Stimulated activated CD4-positive, alpha-beta T cell treated with anti-CD3 and anti-CD28 coated beads, Interleukin-2, amount 100 ng/mL, for 24 hours (primary cell): Measurements from ENCODE around the gene SLC7A8.
"Not testable (repeated sequence)": the region's sequence is repeated elsewhere in the genome, so short reads cannot be mapped to it uniquely, and the experiment has no call there.

ENCODE experiments used
- DNase-seq, 2 donors: peaks; one replicate each; pipeline ENCODE4 v3.0.0-alpha.2; 2020

Gene SLC7A8

DNA sequence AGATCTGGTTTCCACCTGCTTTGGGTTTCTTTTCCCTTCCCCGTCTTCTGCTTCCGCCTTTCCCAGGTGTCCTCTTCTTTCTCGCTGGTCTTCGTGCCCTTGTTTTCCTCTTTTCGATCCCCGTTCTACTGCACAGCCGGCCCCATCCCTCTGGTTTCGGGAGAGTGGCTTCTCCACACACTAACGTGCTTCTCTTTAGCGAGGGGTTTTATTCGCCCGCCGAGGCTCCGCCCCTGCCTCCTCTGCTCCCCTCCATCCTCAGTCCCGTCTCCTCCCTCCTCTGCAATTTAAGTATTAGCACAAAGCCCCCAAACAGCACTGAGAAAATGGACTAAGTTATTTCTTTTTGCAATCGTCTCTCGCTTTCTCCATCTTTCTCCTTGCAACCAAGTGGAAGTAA, at the start of gene SLC7A8:
Gene SLC7A8, minus strand, starts transcription at position 182 of the 400 bp plus-strand sequence. CDS start 746 bp downstream, outside the sequence.
- DNase-seq: peak; percentile 33 to 41

DNA sequence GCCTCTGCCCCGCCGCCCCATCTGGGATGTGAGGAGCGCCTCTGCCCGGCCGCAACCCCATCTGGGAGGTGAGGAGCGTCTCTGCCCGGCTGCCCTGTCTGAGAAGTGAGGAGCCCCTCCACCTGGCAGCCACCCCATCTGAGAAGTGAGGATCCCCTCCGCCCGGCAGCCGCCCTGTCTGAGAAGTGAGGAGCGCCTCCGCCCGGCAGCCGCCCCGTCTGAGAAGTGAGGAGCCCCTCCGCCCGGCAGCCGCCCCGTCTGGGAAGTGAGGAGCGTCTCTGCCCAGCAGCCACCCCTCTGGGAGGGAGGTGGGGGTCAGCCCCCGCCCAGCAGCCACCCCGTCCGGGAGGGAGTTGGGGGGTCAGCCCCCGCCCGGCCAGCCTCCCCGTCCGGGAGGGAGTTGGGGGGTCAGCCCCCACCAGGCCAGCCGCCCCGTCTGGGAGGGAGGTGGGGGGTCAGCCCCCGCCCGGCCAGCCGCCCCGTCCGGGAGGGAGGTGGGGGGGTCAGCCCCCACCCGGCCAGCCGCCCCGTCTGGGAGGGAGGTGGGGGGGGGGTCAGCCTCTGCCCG, 48.9 kb upstream of the SLC7A8 start:
- DNase-seq: not testable (repeated sequence)

DNA sequence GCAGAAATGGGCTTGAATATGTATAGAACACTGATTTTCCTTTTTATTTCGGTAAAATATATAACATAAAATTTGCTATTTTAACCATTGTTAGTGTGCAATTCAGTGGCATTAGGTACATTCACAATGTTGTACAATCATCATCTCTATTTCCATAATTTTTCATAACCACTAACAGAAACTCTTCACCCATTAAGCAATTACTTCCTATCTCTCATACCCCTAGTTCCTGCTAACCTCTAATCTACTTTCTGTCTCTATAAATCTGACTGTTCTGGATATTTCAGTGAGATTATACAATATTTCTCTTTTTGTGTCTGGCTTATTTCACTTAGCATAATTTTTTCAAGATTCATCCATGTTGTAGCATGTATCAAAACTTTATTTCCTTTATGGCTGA, 45.4 kb upstream of the SLC7A8 start:
- DNase-seq: no peak

DNA sequence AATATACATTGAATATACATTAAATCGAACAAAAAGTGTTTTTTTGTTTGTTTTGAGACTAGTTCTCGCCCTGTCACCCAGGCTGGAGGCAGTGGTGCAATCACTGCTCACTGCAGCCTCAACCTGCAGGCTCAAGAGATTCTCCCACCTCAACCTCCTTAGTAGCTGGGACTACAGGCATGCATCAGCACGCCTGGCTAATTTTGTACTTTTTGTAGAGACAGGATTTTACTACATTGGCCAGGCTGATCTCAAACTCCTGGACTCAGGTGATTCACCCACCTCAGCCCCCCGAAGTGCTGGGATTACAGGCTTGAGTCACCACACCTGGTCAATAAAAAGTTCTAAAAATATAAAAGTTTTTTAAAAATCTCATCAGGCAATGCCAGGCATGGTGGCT, 44.1 kb upstream of the SLC7A8 start:
- no peak for DNase-seq

DNA sequence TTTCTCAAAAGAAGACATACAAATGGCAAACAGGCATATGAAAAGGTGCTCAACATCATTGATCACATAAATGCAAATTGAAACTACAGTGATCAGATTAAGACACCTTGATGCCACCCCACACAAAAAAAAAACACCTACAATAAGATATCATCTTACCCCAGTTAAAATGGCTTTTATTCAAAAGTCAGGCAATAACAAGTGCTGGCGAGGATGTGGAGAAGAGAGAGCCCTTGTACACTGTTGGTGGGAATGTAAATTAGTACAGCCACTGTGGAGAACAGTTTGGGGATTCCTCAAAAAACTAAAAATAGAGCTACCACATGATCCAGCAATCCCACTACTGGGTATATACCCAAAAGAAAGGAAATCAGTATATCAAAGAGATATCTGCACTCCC, 41.5 kb upstream of the SLC7A8 start:
- DNase-seq: not testable (repeated sequence)

DNA sequence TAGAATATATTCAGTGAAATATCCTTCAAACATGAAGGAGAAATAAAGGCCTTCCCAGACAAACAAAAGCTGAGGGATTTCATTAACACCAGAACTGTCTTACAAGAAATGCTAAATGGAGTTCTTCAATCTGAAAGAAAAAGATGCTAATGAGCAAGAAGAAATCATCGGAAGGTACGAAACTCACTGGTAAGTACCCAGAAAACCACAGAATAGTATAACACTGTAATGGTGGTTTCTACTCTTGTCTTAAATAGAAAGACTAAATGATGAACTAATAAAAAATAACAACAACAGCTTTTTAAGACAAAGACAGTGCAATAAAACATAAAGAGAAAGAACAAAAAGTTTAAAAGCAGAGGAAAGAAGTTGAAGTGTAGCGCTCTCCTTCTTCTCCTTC, 35.6 kb upstream of the SLC7A8 start:
- no peak for DNase-seq

DNA sequence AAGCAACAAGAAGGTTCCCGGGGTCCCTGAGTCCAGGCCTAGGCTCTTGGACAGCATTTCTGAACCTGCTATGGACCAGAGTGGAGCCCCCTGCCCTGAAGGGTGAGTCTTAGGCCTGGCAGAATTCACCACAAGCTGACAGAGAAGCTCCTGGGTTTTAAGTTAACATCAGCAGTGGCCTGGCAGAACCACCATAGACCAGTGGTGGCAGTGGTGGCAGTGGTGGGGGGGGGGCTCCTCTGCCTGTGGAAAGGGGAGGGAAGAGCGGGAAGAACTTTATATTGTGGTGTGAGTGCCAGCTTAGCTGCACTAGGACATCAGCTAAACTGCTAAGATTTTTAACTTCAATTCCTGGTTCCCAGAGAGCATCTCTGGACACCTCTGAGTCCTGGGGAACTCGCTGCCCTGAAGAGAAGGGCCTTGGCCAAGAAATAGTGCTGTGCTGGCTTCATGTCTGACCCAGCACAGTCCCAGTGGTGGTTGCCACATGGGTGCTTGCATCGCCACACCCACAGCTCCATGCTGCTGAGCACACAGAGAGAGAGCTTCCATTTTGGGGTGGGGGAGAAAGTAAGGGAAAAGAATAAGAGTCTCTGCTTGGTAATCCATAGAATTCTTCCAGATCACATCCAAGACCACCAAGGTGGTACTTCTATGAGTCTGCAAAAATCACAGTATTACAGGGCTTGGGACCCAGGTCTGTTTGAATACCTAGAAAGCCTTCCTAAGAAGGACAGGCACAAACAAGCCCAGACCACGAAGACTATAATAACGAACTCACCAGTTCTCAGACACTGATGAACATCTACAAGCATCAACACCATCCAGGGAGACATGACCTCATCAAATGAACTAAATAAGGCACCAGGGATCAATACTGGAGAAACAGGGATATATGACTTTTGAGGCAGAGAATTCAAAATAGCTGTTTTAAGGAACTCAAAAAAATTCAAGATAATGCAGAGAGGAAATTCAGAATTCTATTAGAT, 33.9 kb upstream of the SLC7A8 start:
- DNase-seq: no peak

DNA sequence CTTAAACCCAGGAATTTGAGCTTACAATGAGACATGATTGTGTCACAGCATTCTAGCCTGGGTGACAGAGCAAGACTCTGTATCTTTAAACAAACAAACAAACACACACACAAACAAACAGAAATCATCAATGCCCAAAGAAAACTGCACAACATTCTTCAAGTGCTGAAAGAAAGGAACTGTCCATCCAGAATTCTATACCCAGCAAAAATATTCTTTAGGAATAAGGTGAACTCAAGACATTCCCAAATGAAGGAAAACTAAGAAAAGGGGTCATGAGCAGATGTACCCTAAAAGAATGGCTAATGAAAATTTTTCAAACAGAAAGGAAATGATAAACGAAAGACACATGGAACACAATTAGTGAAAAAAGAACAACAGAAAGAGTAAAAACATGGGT, 32.0 kb upstream of the SLC7A8 start:
- no peak for DNase-seq

DNA sequence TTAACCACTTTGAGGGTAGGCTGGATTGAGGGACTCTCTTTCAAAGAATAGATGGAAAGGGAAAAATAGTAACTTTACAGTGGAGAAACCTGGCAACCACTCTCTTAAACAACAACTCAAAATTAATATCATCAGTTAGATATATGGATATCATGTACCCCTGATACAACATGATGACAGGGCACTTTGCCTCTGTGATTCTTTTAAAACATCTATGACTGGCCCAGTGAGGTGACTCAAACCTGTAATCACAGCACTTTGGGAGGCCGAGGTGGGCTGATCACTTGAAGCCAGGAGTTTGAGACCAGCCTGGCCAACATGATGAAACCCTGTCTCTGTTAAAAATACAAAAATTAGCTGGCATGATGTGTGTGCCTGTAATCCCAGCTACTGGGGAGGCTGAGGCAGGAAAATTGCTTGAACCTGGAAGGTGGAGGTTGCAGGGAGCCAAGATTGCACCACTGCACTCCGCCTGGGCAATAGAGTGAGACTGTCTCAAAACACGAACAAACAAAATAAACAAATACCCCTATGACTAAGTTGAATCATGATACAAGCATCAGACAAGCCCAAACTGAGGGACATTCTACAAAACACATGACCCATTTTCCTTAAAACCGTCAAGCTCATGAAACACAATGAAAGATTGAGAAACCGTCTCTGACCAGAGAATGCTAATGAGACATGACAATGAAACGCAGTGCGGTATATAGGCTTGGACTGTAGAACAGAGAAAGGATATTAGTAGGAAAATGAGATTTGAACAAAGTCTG, 26.4 kb upstream of the SLC7A8 start:
- no peak for DNase-seq

DNA sequence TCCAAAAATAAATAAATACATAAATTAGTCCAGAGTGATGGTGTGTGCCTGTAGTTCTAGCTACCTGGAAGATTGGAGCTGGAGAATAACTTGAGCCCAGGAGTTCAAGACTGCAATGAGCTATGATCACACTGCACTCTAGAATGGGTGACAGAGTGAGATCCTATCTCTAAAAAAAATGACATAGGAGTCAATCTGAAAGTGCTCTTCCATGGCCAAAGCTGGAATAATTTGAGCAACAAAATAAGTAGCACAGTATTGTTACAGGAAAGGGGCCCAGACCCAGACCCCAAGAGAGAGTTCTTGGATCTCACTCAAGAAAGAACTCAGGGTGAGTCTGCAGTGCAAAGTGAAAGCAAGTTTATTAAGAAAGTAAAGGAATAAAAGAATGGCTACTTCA, 24.9 kb upstream of the SLC7A8 start:
- no peak for DNase-seq

DNA sequence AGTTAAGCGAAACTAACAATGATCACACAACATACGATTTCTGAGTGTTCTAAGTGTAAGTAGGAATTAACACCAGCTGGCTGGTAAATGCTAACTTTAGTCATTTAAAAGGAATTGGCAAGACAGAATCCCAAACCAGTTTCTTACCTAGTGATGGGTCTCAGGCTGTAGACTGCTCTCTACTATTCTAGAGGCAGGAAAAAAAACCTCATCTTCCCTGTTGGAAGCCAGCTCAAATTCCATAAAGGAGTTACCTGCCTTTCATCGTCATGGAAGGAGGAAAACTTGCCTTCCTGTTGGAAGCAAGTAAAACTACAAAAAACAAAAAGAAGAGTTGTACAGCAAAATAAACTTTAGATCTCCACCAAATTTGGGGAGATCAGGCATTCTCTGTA, 23.7 kb upstream of the SLC7A8 start:
- DNase-seq: no peak

DNA sequence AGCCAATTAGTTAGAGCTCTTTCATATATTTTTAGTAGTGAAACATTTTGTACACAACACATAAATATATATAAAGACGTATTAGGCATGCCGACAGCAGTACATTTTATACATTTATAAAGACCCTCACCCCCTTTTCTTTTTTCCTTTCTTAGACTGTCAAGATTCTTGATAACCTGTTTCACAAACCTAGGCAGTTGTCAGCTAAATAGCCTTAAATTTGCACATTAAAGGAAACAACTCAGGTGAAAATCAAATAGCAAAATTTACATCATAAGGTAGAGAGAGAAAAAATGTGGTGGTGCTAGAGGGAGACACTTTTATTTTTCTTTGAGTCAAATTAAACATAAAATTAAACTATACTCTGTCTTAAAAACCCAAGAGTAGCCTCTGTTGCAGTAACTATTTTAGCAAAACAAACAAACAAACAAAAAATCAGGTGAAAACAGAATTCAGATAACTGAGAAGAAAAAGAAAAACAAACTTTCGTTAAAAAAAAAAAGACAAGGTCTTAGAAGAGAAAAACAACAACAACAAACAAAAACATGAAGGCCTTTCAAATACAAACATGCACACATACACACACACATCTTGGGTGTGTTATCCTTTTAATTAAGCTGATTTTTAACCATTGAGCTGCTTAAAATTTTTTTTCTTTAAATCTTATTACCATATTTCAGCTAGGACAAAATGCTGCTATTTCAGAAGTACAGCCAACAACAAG, 23.1 kb upstream of the SLC7A8 start:
- no peak for DNase-seq

DNA sequence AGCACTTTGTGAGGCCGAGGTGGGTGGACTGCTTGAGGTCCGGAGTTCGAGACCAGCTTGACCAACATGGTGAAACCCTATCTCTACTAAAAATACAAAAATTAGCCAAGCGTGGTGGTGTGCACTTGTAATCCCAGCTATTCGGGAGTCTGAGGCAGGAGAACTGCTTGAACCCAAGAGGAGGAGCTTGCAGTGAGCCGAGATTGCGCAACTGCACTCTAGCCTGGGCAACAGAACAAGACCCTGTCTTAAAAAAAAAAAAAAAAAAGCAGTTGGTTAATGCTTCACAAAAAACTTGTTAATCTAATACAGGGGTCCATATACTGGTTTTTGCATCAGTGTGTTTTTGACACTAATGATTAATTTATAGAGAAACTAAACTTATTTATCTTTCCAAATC, 18.5 kb upstream of the SLC7A8 start:
- DNase-seq: no peak

DNA sequence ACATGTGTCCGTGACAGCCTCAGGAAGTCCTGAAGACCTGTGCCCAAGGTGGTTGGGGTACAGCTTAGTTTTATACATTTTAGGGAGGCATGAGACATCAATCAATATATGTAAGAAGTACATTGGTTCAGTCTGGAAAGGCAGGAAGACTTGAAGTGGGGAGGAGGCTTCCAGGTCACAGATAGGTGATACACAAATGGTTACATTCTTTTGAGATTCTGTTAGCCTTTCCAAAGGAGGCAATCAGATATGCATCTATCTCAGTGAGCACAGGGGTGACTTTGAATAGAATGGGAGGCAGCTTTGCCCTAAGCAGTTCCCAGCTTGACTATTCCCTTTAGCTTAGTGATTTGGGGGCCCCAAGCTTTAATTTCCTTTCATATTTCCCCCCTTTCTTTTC, 15.7 kb upstream of the SLC7A8 start:
- DNase-seq: not testable (repeated sequence)

DNA sequence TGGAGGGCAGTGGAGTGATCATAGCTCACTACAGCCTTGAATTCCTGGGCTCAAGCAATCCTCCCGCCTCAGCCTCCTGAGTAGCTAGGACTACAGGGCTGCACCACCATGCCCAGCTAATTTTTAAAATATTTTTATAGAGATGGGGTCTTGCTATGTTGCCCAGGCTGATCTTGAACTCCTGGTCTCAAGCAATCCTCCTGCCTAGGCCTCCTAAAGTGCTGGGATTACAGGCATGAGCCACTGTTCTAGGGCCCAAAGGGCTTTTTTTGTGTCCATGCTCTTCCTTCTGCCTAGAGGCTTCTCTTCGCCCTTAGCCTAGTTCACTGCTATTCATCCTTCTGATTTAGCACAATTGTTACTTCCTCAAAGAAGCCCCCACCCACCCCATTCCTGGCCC, 13.0 kb upstream of the SLC7A8 start:
- not testable (repeated sequence) for DNase-seq

DNA sequence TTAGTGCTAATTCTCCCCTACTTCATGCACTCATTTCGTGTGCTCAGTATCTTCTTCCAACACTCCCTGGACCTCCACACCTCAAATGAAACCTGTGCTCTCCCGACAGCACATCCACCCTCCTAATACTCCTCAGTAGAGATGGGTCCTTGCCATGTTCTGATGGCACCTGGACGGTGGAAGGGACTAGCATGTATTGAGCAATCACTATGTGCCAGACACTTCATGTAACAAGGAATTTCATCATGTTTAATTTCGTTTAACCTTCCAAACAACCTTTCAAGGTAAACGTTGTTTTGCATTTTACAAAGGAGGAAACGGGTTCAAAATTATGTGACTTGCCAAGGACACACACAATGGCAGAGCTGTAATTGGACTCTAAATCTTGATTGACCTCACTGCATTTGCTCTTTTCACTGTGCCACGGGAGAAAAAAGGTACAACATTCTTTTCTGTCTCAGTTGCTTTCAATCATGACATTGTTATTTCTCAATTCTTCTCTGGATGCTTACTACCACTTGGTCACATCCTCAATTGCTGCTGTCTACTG, 12.2 kb upstream of the SLC7A8 start:
- no peak for DNase-seq

DNA sequence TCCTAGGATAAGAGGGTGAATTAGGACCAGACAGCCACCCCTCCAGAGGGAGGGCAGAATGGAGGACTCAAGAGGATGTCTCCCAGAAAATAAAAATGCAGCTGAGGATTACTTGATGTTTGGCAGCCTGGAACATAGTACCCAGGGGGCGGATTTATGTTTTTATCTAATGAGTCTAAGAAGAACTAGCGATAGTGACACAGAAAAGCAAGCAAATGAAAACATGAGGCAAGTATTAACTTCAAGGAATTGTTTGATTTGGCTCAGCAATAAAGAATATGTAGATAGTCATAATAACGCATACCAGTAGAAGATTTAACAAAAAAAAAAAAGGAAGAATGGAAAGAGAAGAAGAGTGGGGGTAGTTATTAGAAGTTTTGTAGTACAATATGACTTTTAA, 10.0 kb upstream of the SLC7A8 start:
- DNase-seq: no peak

DNA sequence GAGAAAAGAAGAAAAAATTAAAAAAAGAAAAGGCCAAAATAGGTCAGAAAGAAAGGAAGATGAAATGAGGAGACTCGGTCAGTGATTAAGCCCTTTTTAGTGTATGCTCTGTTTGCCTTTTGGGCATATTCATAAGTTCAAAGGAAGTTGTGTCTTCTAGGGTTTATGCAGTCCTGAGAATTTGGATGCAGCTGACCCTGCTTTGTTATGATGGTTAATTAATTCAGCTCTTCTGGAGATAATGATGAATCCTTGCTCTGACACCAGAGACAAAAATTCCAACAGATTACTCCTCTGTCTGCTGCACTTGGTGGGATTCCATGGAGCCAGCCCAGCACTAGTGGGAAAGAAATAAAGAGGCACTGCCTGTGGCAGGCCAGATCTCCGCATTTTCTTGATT, 4.5 kb upstream of the SLC7A8 start:
- no peak for DNase-seq

DNA sequence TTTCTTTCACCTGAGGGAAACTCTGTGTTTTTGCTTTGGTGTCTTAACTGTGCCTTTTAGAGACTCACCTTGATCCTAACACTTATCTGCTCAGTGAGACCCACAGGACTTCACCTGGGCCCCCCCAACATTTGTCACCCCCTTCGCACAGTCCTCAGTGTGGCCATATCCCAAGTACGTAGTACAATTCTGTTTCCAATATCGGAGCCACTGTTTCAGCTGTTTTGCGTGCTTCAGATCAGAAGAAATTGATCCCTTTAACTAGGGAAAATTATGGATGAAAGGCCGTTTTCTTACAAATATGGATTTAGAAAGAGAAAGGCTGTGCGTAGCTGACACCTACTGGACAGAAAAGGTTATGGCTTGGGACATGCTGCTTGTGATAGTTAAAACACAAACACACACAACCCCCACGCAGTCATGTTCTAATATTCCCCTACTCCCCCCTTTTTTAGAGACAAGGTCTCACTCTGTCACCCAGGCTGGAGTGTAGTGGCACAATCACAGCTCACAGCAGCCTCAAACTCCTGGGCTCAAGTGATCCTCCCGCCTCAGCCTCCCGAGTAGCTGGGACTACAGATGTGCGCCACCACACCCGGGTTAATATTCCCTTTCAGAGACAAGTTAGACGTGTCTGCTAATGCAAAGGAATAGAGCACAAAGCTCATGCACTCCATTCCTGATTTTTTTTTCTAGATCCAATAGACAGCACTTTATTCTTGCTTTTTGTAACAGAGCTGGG, 3.6 kb upstream of the SLC7A8 start:
- no peak for DNase-seq

DNA sequence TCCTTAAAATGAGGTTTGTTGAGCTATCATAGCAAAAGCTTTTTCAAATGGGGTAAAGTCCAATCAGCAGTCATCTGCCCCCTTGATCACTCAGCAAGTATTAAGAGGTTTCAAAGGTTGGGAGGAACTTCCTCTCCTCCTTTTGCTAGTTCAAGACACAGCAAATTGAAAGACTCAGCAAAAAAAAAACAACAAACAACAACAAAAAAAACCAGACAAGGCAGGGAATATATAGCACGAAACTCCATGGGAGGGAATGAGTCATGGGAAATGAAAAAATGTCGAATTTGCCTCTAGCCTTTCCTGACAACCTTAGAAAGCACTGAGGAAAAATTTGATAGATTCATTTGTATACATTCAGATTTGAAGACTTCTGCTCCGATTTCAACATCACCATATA, 1.6 kb upstream of the SLC7A8 start:
- DNase-seq: no peak

DNA sequence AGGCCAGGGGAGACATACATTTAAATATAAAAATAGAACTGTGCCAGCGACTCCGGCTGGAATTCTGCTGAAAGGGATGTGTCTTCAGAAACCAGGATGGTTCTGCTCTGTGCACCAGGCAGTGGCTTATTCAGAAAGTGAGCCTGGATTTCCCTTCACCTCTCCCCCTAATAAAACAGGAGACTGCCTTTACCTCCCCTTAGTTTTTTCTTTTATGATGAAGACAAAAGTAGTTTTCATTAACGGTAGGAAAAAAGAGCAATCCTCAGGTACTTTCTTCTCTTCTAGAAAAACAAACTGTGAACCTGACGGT, 346 bp downstream of the SLC7A8 start:
- no peak for DNase-seq
